Stimulated activated CD4-positive, alpha-beta T cell treated with anti-CD3 and anti-CD28 coated beads, TNF-alpha, amount 100 ng/mL, for 1 hour (primary cell): ENCODE data around the gene RCOR1.
"Not testable (repeated sequence)": the region's sequence is repeated elsewhere in the genome, so short reads cannot be mapped to it uniquely, and the experiment has no call there.

Experiments used
- DNase-seq, 3 donors: peaks; one replicate each; pipeline ENCODE4 v3.0.0-alpha.2; 2020; ENCODE audit warnings: low read depth in 3 of 3, low spot score in 1 of 3

Gene RCOR1

DNA sequence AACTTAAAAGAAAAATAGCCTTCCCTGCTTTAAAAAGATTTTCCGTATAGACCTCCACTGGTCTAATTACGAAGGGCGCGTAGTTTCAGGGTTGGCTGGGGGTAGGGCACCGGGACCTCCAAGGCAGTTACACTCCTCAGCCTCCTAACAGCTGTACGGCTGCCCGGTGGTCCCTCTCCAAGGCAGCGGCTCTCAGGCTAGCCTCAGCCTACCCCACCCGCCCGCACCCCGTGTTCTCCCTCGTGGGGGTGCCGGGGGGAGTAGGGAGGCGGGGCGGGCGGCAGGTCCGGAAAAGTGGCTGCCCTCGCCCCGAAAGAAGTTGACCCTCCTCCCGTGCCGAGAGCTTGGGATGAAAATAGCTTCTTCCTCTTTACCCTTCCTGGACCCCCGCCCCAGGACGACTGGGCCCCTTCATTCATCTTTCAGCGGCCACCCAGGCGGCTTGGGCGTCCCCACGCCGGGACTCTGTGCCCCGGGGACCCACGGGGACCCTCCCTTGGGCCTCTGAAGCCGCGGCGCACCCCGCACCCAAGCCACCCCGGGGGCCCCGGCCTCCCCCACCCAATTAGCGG, 991 bp upstream of the RCOR1 start:
- peak in 1 of 3 donors; percentile 3 for DNase-seq

DNA sequence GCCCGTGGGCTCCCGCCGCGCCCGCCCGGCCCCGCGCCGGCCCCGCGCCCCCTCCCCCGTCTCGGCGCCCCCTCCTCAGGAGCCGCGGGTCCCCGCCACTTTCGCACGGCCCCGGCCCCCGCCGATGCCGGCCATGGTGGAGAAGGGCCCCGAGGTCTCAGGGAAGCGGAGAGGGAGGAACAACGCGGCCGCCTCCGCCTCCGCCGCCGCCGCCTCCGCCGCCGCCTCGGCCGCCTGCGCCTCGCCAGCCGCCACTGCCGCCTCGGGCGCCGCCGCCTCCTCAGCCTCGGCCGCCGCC, 263 bp downstream of the RCOR1 start:
- DNase-seq = no peak

DNA sequence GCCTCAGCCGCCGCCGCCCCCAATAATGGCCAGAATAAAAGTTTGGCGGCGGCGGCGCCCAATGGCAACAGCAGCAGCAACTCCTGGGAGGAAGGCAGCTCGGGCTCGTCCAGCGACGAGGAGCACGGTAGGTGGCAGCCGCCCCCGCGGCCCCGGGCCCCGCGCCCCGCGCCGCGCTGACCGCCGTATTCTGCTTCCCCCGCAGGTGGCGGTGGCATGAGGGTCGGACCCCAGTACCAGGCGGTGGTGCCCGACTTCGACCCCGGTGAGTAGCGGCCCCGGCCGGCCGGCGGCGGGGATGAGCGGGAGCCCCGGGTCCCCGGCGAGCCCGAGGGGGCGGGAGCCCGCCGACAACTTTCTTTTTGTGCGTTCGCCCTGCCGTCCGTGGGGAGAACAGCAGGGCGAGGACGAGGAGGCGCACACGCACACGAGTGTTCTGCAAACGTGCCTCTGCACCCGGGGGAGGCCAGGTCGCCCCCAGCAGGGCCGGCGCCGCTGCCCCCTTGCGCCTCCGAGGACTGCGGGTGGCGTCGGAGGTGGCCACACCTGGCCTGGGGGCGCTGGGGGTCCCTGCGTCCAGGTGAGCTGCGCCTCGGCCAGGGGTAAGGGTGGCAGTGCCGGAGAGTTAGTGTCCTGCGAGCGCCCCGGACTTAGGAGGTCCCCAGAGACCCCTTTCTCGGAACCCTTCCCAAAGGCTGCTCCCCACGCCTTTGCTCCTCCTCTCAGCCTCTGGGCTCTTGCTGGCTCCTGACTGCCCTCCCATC, 794 bp downstream of the RCOR1 start:
- DNase-seq = peak; percentile 10 to 34 (median 16)

DNA sequence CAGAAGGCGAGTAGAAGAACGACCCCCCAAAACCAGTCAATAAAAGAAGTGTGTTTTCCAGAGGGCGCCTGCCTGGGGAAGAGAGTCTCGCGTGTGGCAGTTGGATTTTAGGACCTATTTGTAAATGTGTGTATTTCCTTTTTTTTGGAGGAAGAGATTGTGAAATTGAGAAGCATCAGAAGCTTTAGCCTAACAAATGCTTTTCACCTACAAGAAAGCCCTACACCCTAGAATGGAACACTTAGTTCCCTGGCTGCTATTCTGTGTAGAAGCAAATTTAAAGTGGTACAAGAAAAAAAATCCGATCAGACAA, 1.3 kb downstream of the RCOR1 start:
- DNase-seq = no peak

DNA sequence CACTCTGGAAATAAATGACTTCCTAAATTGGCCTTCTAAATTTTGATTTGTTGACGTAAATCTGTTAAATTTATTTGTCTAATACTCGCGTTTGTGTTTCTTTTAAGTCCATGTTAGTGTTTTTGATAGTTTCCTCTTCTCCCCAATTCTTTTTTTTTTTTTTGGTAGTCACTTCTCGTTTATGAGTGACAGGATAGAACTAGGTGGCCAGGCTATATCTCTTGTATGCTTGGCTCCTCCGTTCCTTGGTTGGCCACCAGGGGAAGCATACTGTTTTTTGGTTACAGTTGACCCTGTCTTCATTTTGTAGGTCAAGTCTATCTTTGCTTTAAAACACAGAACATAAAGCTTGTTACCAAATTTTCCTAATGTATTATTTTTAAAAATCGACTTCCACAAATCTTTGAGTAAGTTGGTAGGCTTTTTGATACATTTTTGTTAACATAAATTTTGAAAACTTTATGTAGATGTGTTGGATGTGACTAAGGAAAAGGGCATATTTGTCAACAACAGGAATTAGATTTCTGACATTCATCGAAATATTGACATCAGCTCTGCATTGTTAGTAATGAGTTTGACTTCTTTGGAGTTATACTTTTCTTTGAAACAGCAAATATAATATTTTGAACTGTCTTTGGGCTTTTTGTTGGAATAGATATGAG, 2.2 kb downstream of the RCOR1 start:
- DNase-seq = peak in 2 of 3 donors; percentile 8 to 20

DNA sequence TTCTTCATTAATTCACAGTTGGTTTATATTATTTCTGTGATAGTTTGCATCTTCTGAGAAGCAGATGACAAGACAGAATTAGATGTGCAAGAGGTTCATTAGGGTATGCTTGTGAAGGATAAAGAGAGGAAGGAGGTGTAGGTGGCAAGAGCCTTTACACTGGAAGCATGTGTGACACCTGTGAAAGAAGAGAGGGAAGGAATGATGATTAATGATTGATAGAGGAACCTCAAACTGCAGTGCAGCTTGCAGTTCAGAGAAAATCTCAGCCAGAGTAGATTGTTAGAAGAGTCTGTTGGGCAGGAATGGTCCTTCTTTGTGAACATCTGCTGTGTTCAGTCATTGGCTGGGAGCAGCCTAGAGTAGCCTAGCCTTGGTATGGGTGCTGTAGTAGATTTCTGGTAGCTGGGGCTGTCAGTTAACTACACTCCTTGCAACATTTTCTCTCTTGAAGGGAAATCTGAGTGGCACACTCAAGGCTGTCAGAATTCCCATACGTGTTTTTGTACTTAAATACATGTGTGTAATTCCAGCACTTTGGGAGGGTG, 9.0 kb downstream of the RCOR1 start:
- DNase-seq = no peak

DNA sequence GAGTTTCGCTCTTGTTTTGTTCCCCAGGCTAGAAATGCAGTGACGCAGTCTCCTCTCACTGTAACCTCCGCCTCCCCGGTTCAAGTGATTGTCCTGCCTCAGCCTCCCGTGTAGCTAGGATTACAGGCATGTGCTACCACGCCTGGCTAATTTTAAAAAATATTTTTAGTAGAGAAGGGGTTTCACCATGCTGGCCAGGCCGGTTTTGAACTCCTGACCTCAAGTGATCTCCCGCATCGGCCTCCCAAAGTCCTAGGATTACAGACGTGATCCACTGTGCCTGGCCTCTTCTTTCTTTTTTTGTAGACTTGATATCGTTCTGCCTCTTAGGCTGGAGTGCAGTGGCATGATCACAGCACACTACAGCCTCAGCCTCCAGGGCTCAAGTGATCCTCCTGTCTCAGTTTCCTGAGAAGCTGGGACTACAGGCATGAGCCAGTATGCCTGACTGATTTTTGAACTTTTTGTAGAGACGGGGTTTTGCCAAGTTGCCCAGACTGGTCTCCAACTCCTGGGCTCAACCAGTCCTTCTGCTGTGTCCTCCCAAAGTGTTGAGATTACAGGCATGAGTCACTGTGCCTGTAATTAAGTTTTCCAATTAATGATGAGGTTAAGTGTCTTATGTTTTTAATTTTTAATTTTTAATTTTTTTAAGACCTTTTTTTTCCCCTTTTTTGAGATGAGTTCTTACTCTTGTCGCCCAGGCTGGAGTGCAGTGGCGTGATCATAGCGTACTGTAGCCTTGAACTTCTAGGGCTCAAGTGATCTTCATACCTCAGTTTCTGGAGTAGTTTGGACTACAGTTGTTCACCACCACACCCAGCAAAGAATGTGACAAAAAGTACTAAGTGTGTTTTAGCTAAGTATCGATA, 10.2 kb downstream of the RCOR1 start:
- DNase-seq = no peak

DNA sequence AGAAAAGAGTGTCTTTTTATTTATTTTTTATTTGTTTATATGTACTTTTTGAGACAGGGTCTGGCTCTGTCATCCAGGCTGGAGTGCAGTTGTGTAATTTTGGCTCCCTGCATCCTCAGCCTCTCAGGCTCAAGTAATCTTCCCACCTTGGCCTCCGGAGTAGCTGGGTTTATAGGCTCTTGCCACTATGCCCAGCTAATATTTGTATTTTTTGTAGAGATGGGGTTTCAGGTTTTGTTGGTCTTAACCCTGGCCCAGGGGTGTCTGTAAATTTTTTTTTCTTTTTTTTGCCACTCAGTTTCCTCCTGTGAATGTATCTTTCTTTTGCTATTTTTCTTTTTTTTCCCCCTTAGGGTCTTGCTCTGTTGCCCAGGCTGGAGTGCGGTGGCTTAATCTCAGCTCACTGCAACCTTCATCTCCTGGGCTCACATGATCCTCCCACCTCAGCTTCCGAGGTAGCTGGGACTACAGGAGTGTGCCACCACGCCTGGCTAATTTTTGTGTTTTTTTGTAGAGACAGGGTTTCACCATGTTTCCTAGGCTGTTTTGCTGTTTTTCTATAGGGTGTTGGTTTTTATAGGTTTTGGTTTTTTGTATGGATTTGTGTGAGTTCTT, 11.0 kb downstream of the RCOR1 start:
- DNase-seq = no peak

DNA sequence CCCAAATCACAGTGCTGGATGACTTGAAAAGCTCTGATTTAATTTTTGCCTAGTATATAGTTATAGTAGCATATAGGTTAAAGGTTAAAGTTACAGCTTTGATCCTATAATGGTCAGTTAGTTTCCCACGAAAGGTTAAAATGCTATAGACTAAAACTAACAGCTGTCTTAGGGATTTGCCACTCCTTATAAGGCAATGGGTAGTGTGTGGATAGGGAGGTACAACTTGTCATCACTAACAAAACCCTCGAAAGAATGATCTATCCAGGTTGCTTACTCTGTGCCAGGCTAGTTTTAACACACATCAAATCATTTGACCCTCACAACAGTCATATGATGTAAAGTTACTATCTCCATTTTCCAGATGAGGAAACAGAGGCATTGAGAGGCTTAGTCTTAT, 11.7 kb downstream of the RCOR1 start:
- DNase-seq = no peak

DNA sequence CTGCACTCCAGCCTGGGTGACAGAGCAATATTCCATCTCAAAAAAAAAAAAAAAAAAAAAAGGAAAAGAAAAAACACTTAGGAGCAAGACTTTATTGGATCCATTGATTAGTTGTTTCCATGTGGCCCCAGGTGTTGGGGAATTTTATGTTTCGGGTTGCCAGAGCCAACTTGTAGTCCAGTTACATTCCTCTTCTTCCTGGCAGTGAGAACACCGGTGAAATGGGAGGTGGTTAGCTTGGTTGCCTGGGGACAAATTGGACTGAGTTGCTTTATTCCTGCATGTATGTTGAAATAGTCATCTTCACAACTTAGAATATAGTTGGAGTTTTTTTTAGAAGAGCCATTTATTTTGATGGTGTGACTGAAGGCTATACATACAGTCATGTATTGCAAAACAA, 12.6 kb downstream of the RCOR1 start:
- no peak for DNase-seq

DNA sequence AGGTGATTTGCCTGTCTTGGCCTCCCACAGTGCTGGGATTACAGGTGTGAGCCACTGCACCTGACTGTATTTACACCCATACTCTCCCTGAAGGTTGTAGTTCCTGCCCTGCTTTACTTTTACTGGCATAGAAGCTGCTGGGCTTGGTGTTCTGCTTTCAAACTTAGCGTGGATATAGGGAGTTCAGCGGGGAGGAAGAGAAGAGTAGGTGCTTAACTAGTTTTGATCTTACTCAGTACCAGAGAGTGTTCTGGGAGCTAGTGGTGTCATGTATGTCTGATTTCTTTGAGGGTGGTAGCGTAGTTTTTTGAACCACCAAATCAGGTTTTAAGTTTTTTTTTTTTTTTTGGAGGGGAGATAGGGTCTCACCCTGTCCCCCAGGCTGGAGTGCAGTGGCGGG, 13.8 kb downstream of the RCOR1 start:
- DNase-seq = no peak

DNA sequence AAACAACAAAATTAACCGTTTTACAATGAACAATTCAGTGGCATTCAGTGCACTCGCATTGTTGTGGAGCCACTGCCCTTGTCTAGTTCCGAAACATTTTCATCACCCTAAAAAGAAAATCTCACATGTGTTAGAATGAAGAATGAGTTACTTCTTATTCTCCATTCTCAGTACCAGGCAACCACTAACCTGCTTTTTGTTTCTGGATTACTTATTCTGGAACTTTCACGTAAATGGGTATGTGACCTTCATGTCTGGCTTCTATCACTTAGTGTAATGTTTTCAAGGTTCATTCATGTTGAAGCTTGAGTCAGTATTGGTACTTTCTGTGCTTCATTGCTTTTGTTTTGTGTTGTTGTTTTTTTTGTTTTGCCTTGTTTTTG, 15.6 kb downstream of the RCOR1 start:
- no peak for DNase-seq

DNA sequence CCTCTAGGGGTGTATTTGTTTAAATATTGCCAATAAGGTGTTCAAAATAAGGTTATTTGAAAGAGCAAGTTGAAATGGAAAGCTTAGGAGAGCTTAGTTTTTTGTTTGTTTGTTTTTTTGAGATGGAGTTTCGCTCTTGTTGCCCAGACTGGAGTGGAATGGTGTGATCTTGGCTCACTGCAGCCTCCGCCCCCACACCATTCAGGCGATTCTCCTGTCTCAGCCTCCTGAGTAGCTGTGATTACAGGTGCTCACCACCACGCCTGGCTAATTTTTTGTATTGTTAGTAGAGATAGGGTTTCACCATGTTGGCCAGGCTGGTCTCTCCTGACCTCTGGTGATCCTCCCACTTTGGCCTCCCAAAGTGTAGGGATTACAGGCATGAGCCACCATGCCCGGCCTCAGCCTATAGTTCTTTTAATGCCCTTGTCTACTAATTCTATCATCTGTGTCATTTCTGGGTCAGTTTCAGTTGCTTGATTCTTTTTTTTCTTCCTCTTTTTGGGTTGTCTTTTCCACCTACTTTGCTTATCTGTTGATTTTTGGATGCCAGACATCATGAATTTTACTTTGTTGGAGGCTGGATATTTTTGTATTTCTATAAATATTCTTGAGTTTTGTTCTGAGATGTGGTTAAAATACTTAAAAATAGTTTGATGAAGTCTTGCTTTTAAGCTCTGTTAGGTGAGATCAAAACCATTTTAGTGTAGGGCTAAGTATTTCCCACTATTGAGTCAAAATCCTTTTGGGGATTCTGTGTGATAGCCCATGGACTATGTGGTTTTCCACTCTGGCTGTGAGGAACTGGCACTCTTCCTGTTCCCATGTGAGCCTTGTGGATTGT, 18.7 kb downstream of the RCOR1 start:
- no peak for DNase-seq

DNA sequence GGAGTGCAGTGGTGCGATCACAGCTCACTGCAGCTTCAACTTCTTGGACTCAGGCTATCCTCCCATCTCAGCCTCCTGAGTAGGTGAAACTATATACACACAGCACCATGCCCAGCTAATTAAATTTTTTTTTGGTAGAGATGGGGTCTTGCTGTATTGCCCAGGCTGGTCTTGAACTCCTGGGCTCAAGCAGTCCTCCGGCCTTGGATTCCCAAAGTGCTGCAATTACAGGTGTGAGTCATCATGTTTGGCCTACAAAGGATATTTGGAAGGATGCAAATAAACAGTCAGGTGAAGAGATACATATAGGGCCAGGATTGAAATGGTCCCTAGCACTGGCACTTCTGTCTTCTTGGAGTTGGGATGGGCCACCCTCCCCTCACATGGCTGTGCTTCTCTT, 23.9 kb downstream of the RCOR1 start:
- DNase-seq = no peak

DNA sequence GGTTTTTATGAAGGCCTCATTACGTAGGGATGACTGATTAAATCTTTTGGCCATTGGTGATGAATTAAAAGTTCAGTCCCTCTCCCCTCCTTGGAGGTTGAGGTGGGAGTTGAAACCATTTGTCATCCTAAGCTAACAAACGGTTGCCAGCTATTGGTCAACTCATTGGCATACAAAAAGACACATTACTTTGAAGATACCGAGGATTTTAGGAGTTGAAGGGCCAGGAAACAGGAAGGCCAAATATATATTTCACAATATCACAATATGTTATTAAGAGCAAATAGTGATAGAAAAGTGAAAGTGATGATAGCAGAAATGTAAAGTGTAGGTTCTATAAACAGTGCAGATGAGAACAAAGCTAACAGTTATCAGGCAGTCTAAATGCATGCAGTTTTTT, 24.4 kb downstream of the RCOR1 start:
- DNase-seq = no peak

DNA sequence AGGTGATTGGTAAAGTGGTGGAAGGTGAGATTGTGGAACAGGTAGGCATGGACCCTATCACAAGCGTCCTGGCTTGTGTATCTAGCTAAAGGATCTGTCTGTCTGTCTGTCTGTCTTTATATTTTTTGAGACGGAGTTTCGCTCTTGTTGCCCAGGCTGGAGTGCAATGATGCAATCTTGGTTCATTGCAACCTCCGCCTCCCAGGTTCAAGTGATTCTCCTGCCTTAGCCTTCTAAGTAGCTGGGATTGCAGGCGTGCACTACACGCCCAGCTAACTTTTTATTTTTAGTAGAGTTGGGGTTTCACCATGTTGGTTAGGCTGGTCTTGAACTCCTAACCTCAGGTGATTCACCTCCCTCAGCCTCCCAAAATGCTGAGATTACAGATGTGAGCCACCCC, 26.6 kb downstream of the RCOR1 start:
- not testable (repeated sequence) for DNase-seq

DNA sequence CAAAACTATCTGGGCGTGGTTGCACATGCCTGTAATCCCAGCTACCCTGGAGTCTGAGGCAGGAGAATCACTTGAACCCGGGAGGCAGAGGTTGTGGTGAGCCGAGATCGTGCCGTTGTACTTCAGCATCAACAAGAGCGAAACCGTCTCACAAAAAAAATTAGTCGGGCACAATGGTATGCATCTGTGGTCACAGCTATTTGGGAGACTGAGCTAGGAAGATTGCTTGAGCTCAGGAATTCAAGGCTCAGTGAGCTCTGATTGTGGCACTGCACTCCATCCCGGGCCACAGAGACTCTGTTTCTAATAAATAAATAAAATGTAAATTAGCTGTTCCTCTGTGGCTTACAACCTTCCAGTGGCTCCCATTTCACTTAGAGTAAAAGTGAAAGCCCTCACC, 28.0 kb downstream of the RCOR1 start:
- DNase-seq = no peak

DNA sequence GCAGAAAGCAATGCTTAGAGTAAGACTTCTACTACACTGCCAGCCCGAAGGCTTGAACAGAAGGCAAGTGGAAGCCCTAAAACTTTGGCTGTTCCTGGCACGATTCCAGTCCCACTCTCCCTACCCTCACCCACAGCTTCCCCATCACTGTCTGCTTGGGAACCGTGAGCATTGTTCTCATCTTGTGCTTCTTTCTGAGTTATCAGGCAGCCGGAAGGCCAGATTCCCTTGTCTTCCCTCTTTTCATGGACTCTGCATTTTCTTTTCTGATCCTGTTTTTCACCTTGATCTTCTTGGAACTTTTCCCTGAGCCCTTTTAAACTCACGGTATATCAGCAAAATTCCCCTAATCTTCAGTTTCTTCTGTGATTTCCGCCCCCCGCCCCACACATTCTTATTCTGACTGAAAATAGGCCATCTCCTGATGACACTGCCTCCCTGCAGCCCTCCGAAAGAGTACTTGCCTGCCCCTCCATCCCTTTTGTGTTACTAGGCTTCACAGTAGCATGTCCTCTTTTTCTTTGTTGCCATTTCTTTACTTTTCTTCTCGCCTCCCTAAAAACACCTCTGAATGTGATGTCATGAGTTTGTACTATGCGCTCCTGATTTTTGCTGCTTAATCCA, 29.9 kb downstream of the RCOR1 start:
- DNase-seq = no peak

DNA sequence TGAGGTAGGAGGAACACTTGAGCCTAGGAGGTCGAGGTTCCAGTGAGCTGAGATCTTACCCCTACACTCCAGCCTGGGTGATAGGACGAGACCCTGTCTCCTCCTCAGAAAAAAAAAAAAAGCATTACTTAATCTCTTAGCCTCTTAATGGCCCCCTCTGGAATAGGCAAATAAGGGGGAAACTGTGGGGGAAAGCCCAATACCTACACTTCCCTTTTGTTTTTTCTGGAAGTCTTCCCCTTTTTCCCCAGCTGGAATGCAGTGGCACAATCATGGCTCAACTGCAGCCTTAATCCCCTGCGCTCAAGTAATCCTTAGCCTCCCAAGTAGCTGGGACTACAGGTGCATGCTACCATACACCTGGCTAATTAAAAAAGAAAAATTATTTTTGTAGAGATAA, 32.2 kb downstream of the RCOR1 start:
- no peak for DNase-seq
